Inferior parietal cortex (tissue), 1 donor: ENCODE data around the gene CABLES1.
"Not testable (repeated sequence)": the region's sequence is repeated elsewhere in the genome, so short reads cannot be mapped to it uniquely, and the experiment has no call there.

Experiments used
- DNase-seq: peaks from one replicate; pipeline ENCODE4 v3.0.0-alpha.2; 2016; ENCODE audit errors: extremely low spot score

Gene CABLES1

GRCh38 chr18:23142251-23142929, 7.1 kb downstream of the CABLES1 start:
- DNase-seq, result no peak

GRCh38 chr18:23143016-23143814, 7.9 kb downstream of the CABLES1 start:
- no peak for DNase-seq

- DNase-seq, result no peak
These were observed 8.6 kb downstream of the CABLES1 start for GRCh38 chr18:23143815-23144261.

GRCh38 chr18:23144640-23145039, 9.4 kb downstream of the CABLES1 start:
- DNase-seq, result no peak

GRCh38 chr18:23145621-23146020, 10.3 kb downstream of the CABLES1 start:
- no peak for DNase-seq

GRCh38 chr18:23146861-23147469, 11.7 kb downstream of the CABLES1 start:
- DNase-seq, result no peak

GRCh38 chr18:23148382-23148781, 13.1 kb downstream of the CABLES1 start:
- no peak for DNase-seq

GRCh38 chr18:23149570-23149969, 14.3 kb downstream of the CABLES1 start:
- no peak for DNase-seq

- DNase-seq, result no peak
These were observed 16.3 kb downstream of the CABLES1 start for GRCh38 chr18:23151414-23152099.

GRCh38 chr18:23154030-23154429, 18.7 kb downstream of the CABLES1 start:
- no peak for DNase-seq

- no peak for DNase-seq
These were observed 19.7 kb downstream of the CABLES1 start for GRCh38 chr18:23154823-23155500.

- DNase-seq, result no peak
These were observed 20.3 kb downstream of the CABLES1 start for GRCh38 chr18:23155537-23155936.

GRCh38 chr18:23156134-23156533, 20.8 kb downstream of the CABLES1 start:
- no peak for DNase-seq

GRCh38 chr18:23158058-23158457, 22.8 kb downstream of the CABLES1 start:
- no peak for DNase-seq

- DNase-seq, result not testable (repeated sequence)
These were observed 23.6 kb downstream of the CABLES1 start for GRCh38 chr18:23158884-23159283.

GRCh38 chr18:23159344-23159743, 24.1 kb downstream of the CABLES1 start:
- DNase-seq, result no peak

GRCh38 chr18:23162473-23162872, 27.2 kb downstream of the CABLES1 start:
- no peak for DNase-seq

- no peak for DNase-seq
These were observed 28.7 kb downstream of the CABLES1 start for GRCh38 chr18:23163786-23164533.

GRCh38 chr18:23165271-23166068, 30.2 kb downstream of the CABLES1 start:
- DNase-seq, result no peak
